HG03097 (cell line): ENCODE results near the gene ENDOU.

ENCODE experiments used
- ATAC-seq: cut with Tn5 transposase; IDR thresholded peaks from one replicate; pipeline ENCODE4 v1.9.1; 2021; ENCODE audit not compliant: unreplicated experiment, low FRiP score

The ENDOU gene

DNA sequence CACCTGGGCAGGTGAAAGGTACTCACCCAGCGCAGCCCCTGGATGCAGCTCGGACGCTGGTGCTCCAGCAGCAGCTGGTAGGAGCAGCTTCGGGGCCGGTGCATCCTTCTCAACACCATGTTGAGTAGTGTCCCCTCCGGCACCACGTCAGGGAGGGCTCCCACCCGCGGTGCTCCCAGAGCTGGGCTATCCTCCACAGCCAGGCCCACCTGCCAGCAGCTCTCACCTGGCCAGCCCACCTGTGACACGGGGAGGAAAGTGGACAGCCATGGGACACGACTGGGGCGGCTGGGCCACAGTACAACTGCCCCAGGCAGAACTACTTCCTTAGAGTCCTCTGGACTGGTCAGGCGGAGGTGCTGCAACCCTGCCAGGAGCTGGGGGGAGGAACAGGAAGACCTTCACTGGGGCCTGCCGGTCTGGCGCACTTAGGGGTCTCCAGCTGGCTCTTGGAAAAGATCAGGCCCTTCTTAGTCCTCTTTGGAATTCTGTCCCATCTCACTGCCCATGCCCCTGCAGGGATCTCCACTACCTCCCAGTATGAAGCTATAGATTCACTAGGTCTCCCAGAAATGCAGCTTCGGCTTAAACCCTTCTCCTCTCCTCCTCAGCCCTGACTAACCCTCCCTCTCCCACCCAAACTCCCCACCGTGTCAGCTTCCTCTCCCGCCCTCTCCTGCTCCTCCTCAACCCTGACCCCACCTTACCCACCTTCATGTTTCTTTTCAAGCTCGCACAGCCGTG is 32.7 kb upstream of the ENDOU start:
- ATAC-seq, result no peak

DNA sequence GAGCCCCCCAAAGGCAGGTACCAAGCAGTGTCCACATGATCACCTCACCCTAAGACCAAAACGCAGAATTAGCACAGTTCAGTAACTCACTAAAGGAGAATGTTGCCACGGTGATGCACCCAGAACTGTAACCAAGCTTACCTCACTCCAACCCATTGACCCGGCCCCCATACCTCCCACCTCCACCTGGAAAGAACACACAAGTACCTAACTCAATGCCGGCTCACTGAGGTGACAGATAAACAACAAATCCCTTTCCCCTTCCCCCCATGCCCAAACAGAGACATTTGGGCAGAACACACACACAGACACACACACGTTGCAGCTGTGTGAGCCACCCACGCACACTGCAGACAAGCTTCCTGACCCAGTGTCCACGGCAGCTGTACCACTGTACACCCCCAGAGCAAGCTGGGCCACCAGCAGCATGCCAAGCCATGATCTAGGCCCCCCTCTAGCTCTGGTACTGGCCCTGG is 32.1 kb upstream of the ENDOU start:
- ATAC-seq, result no peak

DNA sequence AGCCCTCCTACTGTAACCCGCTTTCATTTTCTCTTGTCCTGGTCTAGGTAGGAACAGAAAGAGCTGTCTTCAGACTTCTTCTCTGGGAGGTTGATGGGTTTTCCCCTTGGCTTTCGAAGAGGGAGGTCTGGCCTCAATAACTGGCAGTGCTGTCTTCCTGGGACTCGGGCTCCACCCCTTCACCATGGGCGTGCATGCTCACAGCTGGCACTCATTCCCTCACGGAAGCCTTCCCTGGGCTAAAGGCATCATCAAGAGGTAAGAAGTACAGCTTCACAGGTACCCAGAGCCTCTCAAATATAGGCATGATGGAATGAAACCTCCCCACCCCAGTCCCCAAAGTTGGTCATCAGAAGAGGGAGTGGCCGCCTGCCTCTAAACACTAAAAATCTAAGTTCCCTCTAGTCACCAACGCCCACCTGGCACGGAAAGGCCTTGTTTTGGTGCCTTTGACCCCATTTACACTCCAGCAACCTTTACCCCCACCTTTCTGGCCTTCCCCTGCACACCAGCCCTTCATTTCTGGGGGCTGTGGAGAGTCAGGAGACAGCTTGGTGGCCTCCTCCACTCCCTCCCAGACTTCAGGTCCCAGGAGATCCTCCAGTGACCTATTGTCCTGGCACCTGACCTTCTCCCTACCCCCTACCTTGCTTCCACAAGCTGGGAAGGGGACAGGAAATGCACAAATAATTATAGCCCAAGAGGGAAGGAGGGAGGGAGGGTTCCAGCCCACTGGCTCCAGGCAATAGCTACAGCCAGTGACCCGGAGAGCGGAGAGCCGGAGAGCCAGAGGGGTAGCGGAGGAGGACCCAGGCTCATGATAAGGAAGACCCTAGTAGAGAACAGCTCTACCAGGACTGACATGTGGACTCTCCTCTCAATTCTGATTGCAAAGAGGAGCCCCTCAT is 30.6 kb upstream of the ENDOU start:
- peak; percentile 54 for ATAC-seq

DNA sequence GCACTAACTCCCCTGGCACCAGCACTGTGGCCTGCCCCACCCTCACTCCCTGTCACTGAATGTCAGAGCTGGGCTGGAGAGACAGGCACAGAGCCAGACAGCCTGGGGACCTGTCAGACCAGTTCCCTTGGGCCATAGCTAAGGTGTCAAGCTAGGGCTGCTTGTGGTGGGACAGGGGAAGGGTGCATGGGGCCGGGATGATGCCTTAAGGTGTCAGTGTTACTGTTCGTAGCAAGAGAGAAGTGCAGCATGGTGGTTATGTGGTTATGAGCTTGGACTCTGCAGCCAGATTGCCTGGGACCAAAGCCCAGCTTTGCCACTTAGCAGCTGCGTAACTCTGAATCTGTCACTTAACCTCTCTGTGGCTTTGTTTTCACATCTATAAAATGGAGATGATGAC is 29.6 kb upstream of the ENDOU start:
- ATAC-seq, result no peak

DNA sequence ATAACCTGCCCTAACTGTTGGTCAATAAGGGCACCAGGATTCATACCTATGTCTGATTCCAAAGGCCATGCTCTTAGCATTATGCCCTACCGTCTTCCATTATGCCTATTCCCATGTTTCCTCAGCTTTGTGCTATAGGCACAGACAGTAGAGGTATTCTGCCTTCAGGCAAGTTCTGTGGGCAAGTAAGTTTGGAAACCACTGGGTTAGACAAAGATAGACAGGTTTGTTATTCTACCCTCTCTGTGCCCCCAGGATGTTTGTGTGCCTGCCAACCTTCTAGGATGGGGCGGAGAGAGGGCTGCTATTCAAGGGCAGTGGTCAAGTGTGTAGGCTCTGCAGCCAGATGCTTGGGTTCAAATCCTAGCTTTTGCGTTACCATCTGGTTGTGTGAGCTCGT is 28.8 kb upstream of the ENDOU start:
- ATAC-seq, result no peak

DNA sequence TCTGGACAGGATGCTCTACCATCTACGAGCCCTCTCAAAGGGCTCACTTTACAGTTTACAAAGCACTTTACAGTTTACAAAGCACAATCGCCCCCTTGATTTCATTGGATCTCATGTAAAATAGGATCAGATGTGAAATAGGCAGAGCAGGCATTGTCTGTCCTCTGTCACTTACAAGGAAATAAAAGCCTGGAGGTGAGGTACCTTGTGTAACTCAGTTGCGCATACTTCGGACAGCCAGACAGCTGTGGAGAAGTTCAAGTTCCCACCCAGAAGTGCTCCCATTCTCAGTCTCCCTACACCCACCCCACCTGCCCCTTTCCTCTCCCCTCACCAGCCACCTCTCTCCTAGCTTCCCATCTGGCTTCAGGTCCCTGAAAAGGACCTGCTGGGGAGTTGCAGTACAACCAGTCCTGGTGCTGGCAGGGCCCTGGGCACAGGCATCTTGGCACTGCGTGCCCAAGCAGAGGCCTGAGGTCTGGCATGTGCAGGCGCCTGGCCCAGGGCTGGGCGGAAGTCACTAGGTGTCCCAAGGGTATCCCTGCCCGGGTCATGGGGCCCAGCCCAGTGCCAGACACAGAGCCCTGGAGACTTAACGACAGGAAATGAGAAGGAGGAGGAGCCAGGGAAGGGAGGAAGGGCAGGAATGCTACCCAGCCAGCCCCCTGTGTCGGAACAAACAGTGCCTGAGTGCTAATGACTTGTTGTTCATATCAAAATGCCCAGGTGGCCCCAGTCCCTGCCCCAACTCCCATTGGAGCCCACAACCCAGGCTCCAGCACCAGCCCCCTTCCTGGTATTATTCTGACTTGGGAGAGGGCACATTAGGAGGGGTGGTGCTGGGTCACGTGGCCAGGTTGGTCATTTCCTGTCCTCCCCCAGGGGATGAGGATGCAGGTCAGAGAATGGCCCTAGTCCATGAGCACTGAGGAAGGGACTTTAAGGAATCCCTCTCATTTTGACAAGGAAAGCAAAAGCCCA is 28.0 kb upstream of the ENDOU start:
- ATAC-seq, result no peak

DNA sequence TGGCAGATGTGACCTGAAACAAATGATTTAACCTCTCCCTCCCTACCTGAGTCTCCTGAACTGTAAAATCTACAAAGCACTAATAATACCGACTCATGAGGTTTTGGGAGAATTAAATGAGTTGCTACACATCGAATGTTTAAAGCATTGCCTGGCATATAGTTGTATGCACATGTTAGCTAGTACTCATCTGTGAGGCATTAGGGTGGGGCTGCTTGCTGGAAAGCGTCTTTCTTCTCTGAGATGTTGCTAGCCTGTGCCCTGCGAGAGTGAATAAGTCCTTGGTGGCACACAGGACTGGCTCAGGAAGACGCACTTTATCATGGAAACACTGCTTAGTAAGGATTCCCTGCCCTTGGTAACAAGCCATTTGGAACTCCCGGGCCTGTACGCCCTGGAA is 27.3 kb upstream of the ENDOU start:
- ATAC-seq, result no peak

DNA sequence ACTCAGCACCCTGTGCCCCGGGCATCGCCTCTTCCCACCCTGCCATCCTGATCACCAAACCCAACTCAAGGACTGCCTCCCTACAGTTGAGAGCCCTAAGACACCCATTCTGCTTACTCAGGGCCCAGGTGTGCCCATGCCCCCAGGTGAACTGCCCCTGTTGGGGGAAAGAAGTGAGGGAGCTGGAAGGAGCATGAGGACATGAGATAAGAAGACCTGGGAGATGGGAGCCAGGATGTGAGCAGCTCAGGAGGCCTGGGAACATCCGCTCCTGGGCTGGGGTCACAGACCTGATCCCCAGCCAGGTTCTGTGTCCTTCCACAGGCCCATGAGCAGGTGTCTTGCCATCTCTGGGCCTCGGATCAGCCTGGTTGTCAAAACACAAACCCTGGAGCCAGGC is 26.8 kb upstream of the ENDOU start:
- ATAC-seq, result no peak

DNA sequence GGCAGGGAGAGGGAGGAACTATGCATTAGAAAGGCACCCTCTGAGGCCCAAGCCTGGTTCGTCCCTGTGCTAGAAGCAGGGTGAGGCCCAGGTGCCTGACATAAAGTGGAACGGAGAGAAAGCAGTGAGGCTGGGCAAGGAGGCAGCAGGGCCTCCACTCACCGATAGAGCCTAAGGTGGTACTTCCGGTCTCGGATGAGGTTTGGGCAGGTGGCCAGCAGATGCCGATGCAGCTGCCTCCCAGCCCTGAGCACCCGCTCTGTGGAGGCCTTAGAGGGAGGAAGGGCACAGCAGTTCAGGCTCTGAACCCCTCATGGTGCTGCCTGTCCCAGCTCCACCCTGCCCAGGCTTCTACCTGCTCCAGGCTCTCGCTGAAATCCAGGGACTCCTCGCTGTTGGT is 26.3 kb upstream of the ENDOU start:
- ATAC-seq, result no peak

DNA sequence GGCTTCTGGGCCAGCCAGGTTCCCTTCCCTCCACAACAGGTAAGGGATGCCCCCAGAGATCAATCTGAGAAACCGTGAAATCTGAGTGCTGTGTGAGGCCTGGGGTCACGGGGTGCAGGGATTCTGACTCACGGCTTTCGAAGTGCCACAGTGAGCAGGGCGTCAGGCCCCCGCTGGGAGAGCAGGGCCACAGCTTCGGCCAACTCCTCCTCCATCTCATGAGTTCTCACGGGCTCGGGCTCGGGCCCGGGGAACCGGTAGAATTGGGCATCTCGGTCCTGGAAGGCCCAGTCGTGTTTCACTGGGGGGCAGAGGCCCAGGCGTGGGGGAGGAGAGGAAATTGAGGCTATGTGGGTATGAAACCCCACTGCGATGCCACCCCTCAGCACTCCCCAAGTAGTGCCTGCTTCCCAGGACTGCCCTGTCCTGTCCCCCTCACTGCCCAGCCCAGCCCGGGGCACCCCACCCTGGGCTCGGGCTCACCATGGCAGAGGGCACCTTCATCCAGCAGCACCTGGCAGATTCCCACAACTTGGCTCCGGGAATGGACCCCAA is 25.7 kb upstream of the ENDOU start:
- ATAC-seq, result no peak

DNA sequence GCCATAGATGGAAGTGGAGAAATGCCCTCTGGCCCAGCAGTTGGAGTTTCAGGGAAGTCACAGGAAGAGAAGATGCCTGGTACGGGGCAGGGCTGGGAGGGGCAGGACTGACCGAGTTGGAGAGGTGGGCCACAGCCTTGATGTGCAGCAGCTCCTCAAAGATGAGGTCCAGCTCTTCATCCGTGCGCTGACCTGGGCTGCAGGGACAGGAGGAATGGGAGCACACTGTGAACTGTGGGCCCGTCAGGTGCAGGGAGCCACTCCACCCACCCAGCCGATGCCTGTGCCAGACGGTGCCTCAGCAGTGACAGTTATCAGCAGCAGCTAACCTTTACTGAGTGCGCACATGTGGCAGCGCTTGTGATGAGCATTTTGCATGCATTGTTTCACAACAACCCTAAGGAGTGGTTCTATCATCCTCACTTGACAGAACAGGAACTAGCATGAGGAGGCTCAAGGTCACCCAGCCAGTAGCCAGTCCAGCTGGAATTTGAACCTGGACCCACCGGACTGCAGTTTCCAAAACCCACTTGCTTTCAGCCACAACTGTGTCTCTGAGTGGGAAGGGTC is 25.0 kb upstream of the ENDOU start:
- ATAC-seq, result no peak

DNA sequence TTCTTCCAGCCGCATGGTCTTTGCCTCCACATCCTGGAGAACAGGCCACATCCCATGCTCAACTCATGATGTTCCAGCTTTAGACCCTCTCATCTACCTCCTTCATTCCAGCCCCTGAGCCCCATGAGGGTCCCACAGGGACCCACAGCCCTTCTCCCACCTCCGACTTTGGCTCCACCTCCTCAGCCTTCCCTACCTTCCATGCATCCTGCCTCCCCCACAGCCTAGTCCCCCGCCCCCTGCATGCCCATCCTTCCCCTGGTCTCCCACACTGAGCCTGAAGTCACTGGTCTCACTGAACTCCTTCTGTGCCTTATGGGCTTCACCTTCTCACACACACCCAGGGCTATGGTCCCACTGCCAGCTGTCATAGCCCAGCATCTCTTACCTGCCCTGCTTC is 23.6 kb upstream of the ENDOU start:
- no peak for ATAC-seq

DNA sequence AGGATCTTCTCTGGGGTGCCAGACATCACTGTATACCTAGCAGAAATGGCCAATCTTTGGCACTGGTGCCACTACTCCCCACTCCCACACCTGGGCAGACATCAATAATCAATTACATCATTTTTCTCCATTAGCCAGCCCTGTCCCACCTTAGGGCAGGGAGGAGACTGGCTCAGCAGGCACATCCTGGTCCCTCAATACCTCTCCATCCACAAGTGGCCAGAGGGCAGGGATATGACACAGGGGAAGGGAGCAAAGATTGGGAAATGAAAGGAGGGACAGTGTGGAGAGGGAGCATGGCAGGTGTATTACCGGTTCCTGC is 23.2 kb upstream of the ENDOU start:
- no peak for ATAC-seq

DNA sequence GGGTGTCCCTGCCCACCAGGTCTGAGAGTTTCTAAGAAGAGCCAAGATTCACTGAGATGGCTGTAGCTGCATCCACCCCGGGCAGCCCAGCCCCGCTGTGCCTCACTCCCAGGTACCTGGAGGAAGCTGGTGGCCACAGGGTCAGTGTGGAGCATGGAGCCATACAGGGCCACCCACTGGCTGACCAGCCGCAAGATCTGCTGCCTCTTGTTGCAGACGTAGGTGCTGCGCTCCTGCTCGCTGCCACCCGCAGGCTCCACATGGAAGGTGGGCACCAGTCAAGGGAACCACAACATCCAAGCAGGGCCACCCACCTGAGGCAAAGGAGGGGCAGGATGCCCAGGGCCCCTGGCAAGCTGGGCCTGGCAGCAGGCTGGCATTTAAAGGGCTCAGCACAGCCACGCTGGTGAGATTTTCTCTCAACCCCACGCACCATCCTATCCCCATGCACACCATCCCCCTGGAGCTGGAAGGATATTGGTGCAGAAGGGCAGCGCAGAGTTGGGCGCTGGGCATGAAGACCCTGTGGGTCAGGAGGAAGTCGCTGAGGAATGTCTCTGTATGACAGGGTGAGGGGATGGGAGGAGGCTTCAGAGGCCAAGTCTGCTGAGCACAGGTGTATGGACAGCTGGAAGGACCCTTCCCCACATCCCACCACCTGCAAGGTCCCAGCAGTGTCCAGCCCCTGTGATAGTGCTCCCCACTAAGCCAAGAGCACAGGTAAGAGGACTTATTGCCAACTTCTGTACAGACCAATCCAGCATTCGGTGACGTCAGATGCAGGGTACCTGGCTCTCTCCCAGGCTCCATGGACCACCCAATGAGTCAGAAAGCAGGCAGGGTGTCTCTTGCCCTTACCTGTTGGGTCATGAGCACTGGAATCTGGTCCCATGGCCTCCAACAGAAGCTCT is 22.6 kb upstream of the ENDOU start:
- ATAC-seq, result no peak

DNA sequence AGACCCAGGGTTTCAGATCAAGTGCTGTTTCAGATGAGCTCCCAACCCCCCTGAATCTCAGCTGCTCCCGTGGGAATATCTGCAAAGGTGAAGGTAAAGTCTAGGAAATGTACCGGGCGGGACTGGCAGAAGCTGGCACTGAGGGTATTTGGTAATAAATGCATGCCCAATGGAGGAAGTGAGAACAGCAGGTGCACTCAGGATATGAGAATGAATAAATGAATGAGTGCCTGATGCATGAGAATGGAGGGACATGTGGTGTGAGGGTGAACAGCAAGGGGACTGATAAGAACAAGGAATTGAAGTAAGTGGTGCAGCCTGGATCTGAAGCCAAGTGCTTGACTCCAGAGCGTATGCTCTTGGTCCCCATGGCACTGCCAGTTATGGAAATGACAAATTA is 21.8 kb upstream of the ENDOU start:
- ATAC-seq, result no peak

DNA sequence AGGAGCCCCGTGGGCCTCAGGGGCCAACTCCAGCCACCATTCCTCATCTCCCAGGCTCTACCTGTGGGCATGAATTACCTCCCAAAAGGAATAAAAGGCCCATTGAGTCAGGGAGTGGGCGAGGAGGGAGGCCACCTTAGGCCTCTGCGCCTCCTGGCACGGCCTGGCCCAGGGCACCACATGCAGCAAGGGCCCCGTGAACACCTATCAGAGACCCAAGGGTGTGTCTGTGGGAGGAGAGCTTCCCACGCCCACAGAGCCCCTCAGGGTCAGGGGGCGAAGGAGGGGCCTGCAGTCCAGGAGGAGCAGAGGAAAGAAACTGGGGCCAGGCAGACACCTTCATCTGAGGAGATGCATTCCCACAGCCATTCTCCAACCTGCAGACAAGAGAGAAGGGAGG is 21.2 kb upstream of the ENDOU start:
- ATAC-seq, result no peak

DNA sequence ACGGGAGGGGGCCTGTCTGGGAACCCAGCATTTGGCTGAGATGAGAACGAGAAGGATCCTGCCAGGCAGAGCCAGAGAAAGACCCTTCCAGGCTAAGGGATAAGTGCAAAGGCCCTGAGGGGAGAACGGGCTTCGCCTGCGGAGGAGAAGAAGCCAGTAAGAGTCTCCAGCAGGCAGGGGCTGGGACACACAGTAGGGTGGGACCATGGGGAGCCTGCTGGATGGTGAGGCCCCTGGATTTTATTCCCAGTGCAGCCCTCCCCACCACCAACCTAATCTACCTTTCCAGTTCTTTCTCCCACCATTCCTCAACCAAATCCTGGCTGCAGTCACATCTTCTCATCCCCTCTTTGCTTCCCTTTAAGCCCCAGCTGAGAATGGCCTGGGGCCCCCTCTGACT is 20.8 kb upstream of the ENDOU start:
- ATAC-seq, result no peak

DNA sequence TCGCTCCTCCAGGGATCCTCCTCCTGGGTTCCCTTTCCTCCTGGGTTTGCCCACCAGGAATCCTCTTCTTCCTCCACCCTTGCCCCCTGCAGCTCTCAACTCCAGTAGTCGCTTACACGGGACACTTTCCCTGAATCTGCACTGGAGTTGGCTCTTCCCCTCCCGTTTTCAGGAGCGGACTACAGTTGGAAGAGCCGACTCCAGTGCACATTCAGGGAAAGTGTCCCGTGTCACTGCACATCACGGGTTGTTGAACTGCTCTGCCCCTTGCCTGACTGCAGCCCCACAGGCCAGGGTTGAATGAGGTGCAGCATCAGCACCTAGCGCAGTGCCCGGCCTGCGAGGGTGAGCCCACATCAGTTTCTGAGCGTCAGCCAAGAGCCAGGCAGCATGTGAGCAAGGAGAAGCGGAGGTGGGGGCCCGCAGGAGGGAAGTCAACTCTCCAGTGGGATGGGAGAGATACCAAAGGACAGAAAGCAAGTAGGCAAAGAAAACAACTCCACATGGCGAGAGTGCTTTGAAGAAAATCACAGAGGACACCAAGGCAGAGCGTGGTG is 20.3 kb upstream of the ENDOU start:
- ATAC-seq, result no peak
